IMR-90 (cell line): Measurements from ENCODE around the gene MXRA8. TPM values are rescaled to one million over a fixed set of nuclear protein-coding genes. Genes with fewer than 3 reads are reported as not detected.
A peak's percentile ranks its signal among the peaks of the same experiment; 100 is the strongest.

Experiments used
- ATAC-seq: fragments of 200-7000 bp; cut with Tn5 transposase; 2 replicates; pipeline ENCODE4 v1.9.1; 2020; ENCODE audit warnings: low read depth, mild to moderate bottlenecking, moderate library complexity
- BruUV-seq: library from RNA; stranded (reverse); fragments of 400-500 nt; replicated peaks from 2 replicates; lab custom pipeline; 2021; lab: Mats Ljungman, UMichigan
- CTCF ChIA-PET: fragments of 300-600 bp; formaldehyde crosslinking; extraction: SDS; loops from one replicate; lab custom pipeline; 2021; ENCODE audit warnings: antibody characterized with exemption; lab: Yijun Ruan, JAX
- POLR2A ChIA-PET: fragments of 300-600 bp; sonication (Branson Sonifier 250); formaldehyde crosslinking; loops from one replicate; lab custom pipeline; 2022; ENCODE audit warnings: antibody characterized with exemption; ENCODE audit not compliant: unreplicated experiment; lab: Charles Lee
- DNase-seq: peaks from one replicate; pipeline ENCODE4 v3.0.0; 2013
- H2AFZ ChIP-seq: replicated peaks from 2 replicates; pipeline ENCODE3; 2013; ENCODE audit warnings: low read length, mild to moderate bottlenecking; ENCODE audit not compliant: poor library complexity
- H2AK5ac ChIP-seq: 2 replicates; pipeline ENCODE4 v1.6.1; 2013; ENCODE audit warnings: low read depth, low read length, inconsistent platforms
- H2AK9ac ChIP-seq: replicated peaks from 2 replicates; pipeline ENCODE3; 2013; ENCODE audit warnings: mild to moderate bottlenecking, low read depth, low read length, moderate library complexity; ENCODE audit not compliant: poor library complexity
- H2BK120ac ChIP-seq: 2 replicates; pipeline ENCODE4 v1.6.1; 2013; ENCODE audit warnings: low read depth, low read length, inconsistent platforms
- H2BK15ac ChIP-seq: 3 replicates; pipeline ENCODE4 v1.6.1; 2013; ENCODE audit warnings: low read depth, low read length, inconsistent platforms
- H2BK20ac ChIP-seq: 2 replicates; pipeline ENCODE4 v1.6.1; 2013; ENCODE audit warnings: low read depth, mild to moderate bottlenecking, inconsistent platforms, low read length, moderate library complexity
- H2BK5ac ChIP-seq: 2 replicates; pipeline ENCODE4 v1.6.1; 2013; ENCODE audit warnings: mild to moderate bottlenecking, low read depth, low read length, inconsistent platforms; ENCODE audit not compliant: poor library complexity, severe bottlenecking
- H3K14ac ChIP-seq: replicated peaks from 2 replicates; pipeline ENCODE4 v1.6.1; 2013; ENCODE audit warnings: low read depth, low read length, inconsistent platforms
- H3K18ac ChIP-seq: 2 replicates; pipeline ENCODE4 v1.6.1; 2013; ENCODE audit warnings: low read depth, low read length, control low read depth
- H3K23ac ChIP-seq: 2 replicates; pipeline ENCODE4 v1.6.1; 2013; ENCODE audit warnings: low read depth, low read length, inconsistent platforms
- H3K27ac ChIP-seq: 2 replicates; pipeline ENCODE4 v1.5.1; 2013; ENCODE audit warnings: mild to moderate bottlenecking, control low read depth, low read length; ENCODE audit not compliant: insufficient read depth
- H3K27me3 ChIP-seq: 2 replicates; pipeline ENCODE4 v1.6.1; 2013; ENCODE audit warnings: low read length; ENCODE audit not compliant: control insufficient read depth, insufficient read depth
- H3K36me3 ChIP-seq: 2 replicates; pipeline ENCODE4 v1.6.1; 2013; ENCODE audit warnings: low read length, mixed read lengths; ENCODE audit not compliant: control insufficient read depth, insufficient read depth
- H3K4ac ChIP-seq: 2 replicates; pipeline ENCODE4 v1.6.1; 2013; ENCODE audit warnings: low read depth, low read length, inconsistent platforms
- H3K4me1 ChIP-seq: 2 replicates; pipeline ENCODE4 v1.6.1; 2013; ENCODE audit warnings: low read length, mixed read lengths; ENCODE audit not compliant: control insufficient read depth, insufficient read depth
- H3K4me2 ChIP-seq: 2 replicates; pipeline ENCODE4 v1.6.1; 2013; ENCODE audit warnings: low read depth, mild to moderate bottlenecking, control low read depth, low read length, moderate library complexity
- H3K4me3 ChIP-seq: 2 replicates; pipeline ENCODE4 v1.5.1; 2013; ENCODE audit warnings: low read depth, mild to moderate bottlenecking, control low read depth, low read length, moderate library complexity; ENCODE audit not compliant: insufficient read depth
- H3K56ac ChIP-seq: 2 replicates; pipeline ENCODE4 v1.6.1; 2013; ENCODE audit warnings: low read length, inconsistent platforms; ENCODE audit not compliant: insufficient read depth; ENCODE audit errors: extremely low read depth
- H3K79me1 ChIP-seq, 2 experiments: 2 replicates each; pipeline ENCODE4 v1.6.1; 2013; ENCODE audit warnings: low read length in 2 of 2, inconsistent platforms in 1 of 2, low read depth in 1 of 2
- H3K9ac ChIP-seq: 2 replicates; pipeline ENCODE4 v1.6.1; 2013; ENCODE audit warnings: low read depth, low read length, control low read depth
- H3K9me1 ChIP-seq: 2 replicates; pipeline ENCODE4 v1.6.1; 2013; ENCODE audit warnings: low read length, inconsistent platforms; ENCODE audit not compliant: insufficient read depth
- H3K9me3 ChIP-seq: 2 replicates; pipeline ENCODE4 v1.6.1; 2013; ENCODE audit warnings: low read length; ENCODE audit not compliant: control insufficient read depth, insufficient read depth
- H4K20me1 ChIP-seq: 2 replicates; pipeline ENCODE4 v1.6.1; 2013; ENCODE audit warnings: low read length, inconsistent platforms; ENCODE audit not compliant: insufficient read depth
- H4K5ac ChIP-seq: 2 replicates; pipeline ENCODE4 v1.6.1; 2013; ENCODE audit warnings: mild to moderate bottlenecking, low read depth, low read length, control low read depth
- H4K8ac ChIP-seq, 2 experiments: 2 replicates each; pipeline ENCODE4 v1.6.1; 2013; ENCODE audit warnings: low read depth in 2 of 2, low read length in 2 of 2, control low read depth in 1 of 2, inconsistent platforms in 1 of 2
- H4K91ac ChIP-seq: 2 replicates; pipeline ENCODE4 v1.6.1; 2013; ENCODE audit warnings: low read depth, low read length, inconsistent platforms; ENCODE audit not compliant: insufficient read depth
- BHLHE40 ChIP-seq: fragments of 150-350 bp; IDR thresholded peaks from 2 replicates; pipeline ENCODE4 v1.6.1; 2016; ENCODE audit warnings: mild to moderate bottlenecking, low read depth, low read length
- CEBPB ChIP-seq: IDR thresholded peaks from 2 replicates; pipeline ENCODE4 v1.6.1; 2012; ENCODE audit warnings: low read depth, low read length, improper control_type of control experiment
- ELK1 ChIP-seq: fragments of 150-350 bp; IDR thresholded peaks from 2 replicates; pipeline ENCODE4 v1.6.1; 2016; ENCODE audit warnings: low read depth, mild to moderate bottlenecking, low read length, moderate library complexity, borderline replicate concordance
- MAFK ChIP-seq: IDR thresholded peaks from 2 replicates; pipeline ENCODE4 v1.6.1; 2012; ENCODE audit warnings: low read depth, low read length, improper control_type of control experiment
- MXI1 ChIP-seq: IDR thresholded peaks from 2 replicates; pipeline ENCODE4 v1.6.1; 2012; ENCODE audit warnings: low read depth, mild to moderate bottlenecking, low read length, moderate library complexity, borderline replicate concordance
- NFE2L2 ChIP-seq: fragments of 150-350 bp; IDR thresholded peaks from 2 replicates; pipeline ENCODE4 v1.6.1; 2016; ENCODE audit warnings: low read depth, mild to moderate bottlenecking, low read length
- RAD21 ChIP-seq: IDR thresholded peaks from 2 replicates; pipeline ENCODE4 v1.6.1; 2012; ENCODE audit warnings: low read length, improper control_type of control experiment
- RCOR1 ChIP-seq: IDR thresholded peaks from 2 replicates; pipeline ENCODE4 v1.6.1; 2012; ENCODE audit warnings: mild to moderate bottlenecking, low read length, improper control_type of control experiment; ENCODE audit not compliant: insufficient replicate concordance
- RFX5 ChIP-seq: IDR thresholded peaks from 2 replicates; pipeline ENCODE4 v1.8.0; 2012; ENCODE audit warnings: low read depth, mild to moderate bottlenecking, low read length, moderate library complexity
- SMC3 ChIP-seq: fragments of 150-350 bp; IDR thresholded peaks from 2 replicates; pipeline ENCODE4 v1.6.1; 2016; ENCODE audit warnings: low read depth, mild to moderate bottlenecking, antibody characterized with exemption, low read length, moderate library complexity
- USF2 ChIP-seq: fragments of 150-350 bp; IDR thresholded peaks from 2 replicates; pipeline ENCODE4 v1.6.1; 2017; ENCODE audit warnings: mild to moderate bottlenecking, antibody characterized with exemption, low read length, low read depth
- WGBS, 2 experiments: methylation state at CpG; one replicate each; pipeline versions ENCODE4 v1.1.5 to v1.1.7; 2013; ENCODE audit warnings: missing lambda C conversion rate in 2 of 2; ENCODE audit not compliant: insufficient read length in 1 of 2; ENCODE audit errors: extremely low coverage in 2 of 2; 5-methylcytosine and 5-hydroxymethylcytosine counted together
- dilution Hi-C: fragments of 300-500 bp; cut with HindIII; formaldehyde crosslinking; loops from one replicate; pipeline ENCODE4 v1.14.3; 2018; ENCODE audit warnings: low sequenced_read_pairs; ENCODE audit not compliant: unreplicated experiment
- in situ Hi-C: fragments of 300-500 bp; cut with MboI; formaldehyde crosslinking; loops from 3 replicates; pipeline ENCODE4 v1.14.3; 2019; ENCODE audit warnings: low sequenced_read_pairs, inconsistent platforms, mixed read lengths
- intact Hi-C: fragments of 100-400 bp; cut with micrococcal nuclease; formaldehyde crosslinking; loops from 2 replicates; pipeline ENCODE4 v1.10.0; 2022
- polyA plus RNA-seq, 3 experiments: library from polyadenylated mRNA; depleted of rRNA; stranded (reverse); fragments of >200 nt; gene quantifications; 2 replicates each; pipeline ENCODE4 v1.2.3, GENCODE V29; 2012; ENCODE audit warnings: low replicate concordance in 1 of 3
- total RNA-seq: library from RNA; depleted of rRNA; stranded (reverse); fragments of >200 nt; gene quantifications from 2 replicates; pipeline ENCODE4 v1.2.3, GENCODE V29; 2012

The MXRA8 gene
- total and polyA plus RNA-seq, 2 of the 4 experiments (the other 2 are of a cell fraction), result 92.5 to 469 TPM

GRCh38 chr1:1329304-1330210 is 28.8 kb downstream of the MXRA8 start:
- dilution Hi-C loops, result no loop called here
- in situ Hi-C loops, result no loop called here
- H2BK5ac ChIP-seq, result no peak overlapping the region
- H4K5ac ChIP-seq, result no peak overlapping the region
- peaks cover 20% of the 10 kb centered on the region for H4K20me1 ChIP-seq
- 94% methylated on average over 47 of the region's 58 CpGs; no CpG with 5 or more reads in 1 of the 2 experiments for WGBS, 2 experiments
- no peak for DNase-seq
- H3K14ac ChIP-seq, result no peak overlapping the region
- H4K8ac ChIP-seq, result no peak overlapping the region
- H3K27ac ChIP-seq, result no peak overlapping the region
- no peak overlapping the region for H3K4ac ChIP-seq
- H3K18ac ChIP-seq, result no peak overlapping the region
- no peak overlapping the region for H3K56ac ChIP-seq
- no peak for ATAC-seq
- H3K27me3 ChIP-seq, result no peaks in the 10 kb centered on the region
- H3K36me3 ChIP-seq, result peaks cover 7% of the 10 kb centered on the region
- no peak overlapping the region for H2AK5ac ChIP-seq
- ChIA-PET CTCF (no interaction called here), POLR2A (no interaction called here)
- H3K9ac ChIP-seq, result no peak overlapping the region
- H3K23ac ChIP-seq, result no peak overlapping the region
- peaks cover 9% of the 10 kb centered on the region for H3K9me1 ChIP-seq
- H2BK20ac ChIP-seq, result no peak overlapping the region
- H2BK120ac ChIP-seq, result no peak overlapping the region
- H2AK9ac ChIP-seq, result no peak overlapping the region
- H3K9me3 ChIP-seq, result no peaks in the 10 kb centered on the region
- H2AFZ ChIP-seq, result peak overlapping the region; percentile 47
- H2BK15ac ChIP-seq, result no peak overlapping the region
- H3K79me1 ChIP-seq, result peaks cover 7 to 31% of the 10 kb centered on the region in 2 experiments; a peak in 2 of 4 replicates
- H3K4me1 ChIP-seq, result peaks cover 3% of the 10 kb centered on the region; the same call in 1 of the 2 replicates
- H3K4me2 ChIP-seq, result no peak overlapping the region
- TF ChIP-seq SMC3 (no peak), NFE2L2 (no peak), RCOR1 (no peak), ELK1 (no peak), MXI1 (no peak), MAFK (no peak), CEBPB (no peak), RAD21 (no peak), RFX5 (no peak), BHLHE40 (no peak), USF2 (no peak)
- intact Hi-C loops, result no loop called here
- no peak overlapping the region for H4K91ac ChIP-seq
- H3K4me3 ChIP-seq, result no peak overlapping the region
- BruUV-seq, result no TSS peak
